A549 (cell line): ENCODE data around the gene TEX101. TPM values are rescaled to one million over a fixed set of nuclear protein-coding genes. Genes with fewer than 3 reads are reported as not detected.
A peak's percentile ranks its signal among the peaks of the same experiment; 100 is the strongest.

Experiments
- ATAC-seq, 2 experiments: fragments of 200-7000 bp in 1 of 2; fragments of >200 bp in 1 of 2; cut with Nextera tagmentation in 1 of 2; cut with Tn5 transposase in 1 of 2; 3 replicates each; pipeline versions ENCODE4 v1.8.0 to v1.9.1; 2018 to 2020; ENCODE audit warnings: mild to moderate bottlenecking in 1 of 2, moderate library complexity in 1 of 2
- CTCF ChIA-PET: fragments of 300-600 bp; sonication (Branson Sonifier 250); formaldehyde crosslinking; extraction: SDS; loops from one replicate; lab custom pipeline; 2021; ENCODE audit warnings: antibody characterized with exemption, inconsistent platforms; lab: Yijun Ruan, JAX
- POLR2A ChIA-PET: fragments of 350-600 bp; formaldehyde crosslinking; extraction: SDS; loops from one replicate; lab custom pipeline; 2021; ENCODE audit warnings: antibody characterized with exemption, inconsistent platforms; lab: Yijun Ruan, JAX
- DNase-seq, 2 experiments: peaks; one replicate each; pipeline versions ENCODE4 v3.0.0 to v3.0.0-alpha.2; 2011 to 2016; ENCODE audit warnings: low read depth in 1 of 2, low spot score in 1 of 2
- FAIRE-seq: peaks from 2 replicates; lab custom pipeline; 2011; peaks lifted over from hg19 to GRCh38; lab: Jason Lieb, UNC
- H3K27ac ChIP-seq, 2 experiments: fragments of >200 bp; sonication (Bioruptor Twin); formaldehyde crosslinking; 3 replicates each; pipeline ENCODE4 v1.5.1; 2016 to 2017
- H3K4me1 ChIP-seq: fragments of >200 bp; sonication (Bioruptor Twin); formaldehyde crosslinking; 3 replicates; pipeline ENCODE4 v1.6.1; 2016
- H3K4me2 ChIP-seq: fragments of >200 bp; sonication (Bioruptor Twin); formaldehyde crosslinking; 3 replicates; pipeline ENCODE4 v1.6.1; 2016
- H3K4me3 ChIP-seq: fragments of >200 bp; sonication (Bioruptor Twin); formaldehyde crosslinking; 3 replicates; pipeline ENCODE4 v1.5.1; 2016
- H3K9me3 ChIP-seq: fragments of >200 bp; sonication (Bioruptor Twin); formaldehyde crosslinking; 3 replicates; pipeline ENCODE4 v1.6.1; 2016
- CHD4 ChIP-seq: fragments of 200-600 bp; sonication (generic); IDR thresholded peaks from 2 replicates; pipeline ENCODE4 v1.6.1; 2016; ENCODE audit warnings: antibody characterized with exemption, mild to moderate bottlenecking, borderline replicate concordance
- EP300 ChIP-seq, 2 experiments: fragments of >200 bp; sonication (Bioruptor Twin); formaldehyde crosslinking; IDR thresholded peaks; 2 replicates in 1 of 2; 3 replicates in 1 of 2; pipeline ENCODE4 v1.6.1; 2016 to 2017
- FOSB ChIP-seq: fragments of 250-450 bp; sonication (Bioruptor Pico); IDR thresholded peaks from 2 replicates; pipeline ENCODE4 v1.5.0; 2020; ENCODE audit warnings: mild to moderate bottlenecking, moderate library complexity
- HDAC2 ChIP-seq: fragments of 200-600 bp; sonication (generic); IDR thresholded peaks from 2 replicates; pipeline ENCODE4 v1.6.1; 2016
- HEYL ChIP-seq: fragments of 250-450 bp; sonication (Bioruptor Pico); IDR thresholded peaks from 2 replicates; pipeline ENCODE4 v1.8.0; 2021; ENCODE audit warnings: mild to moderate bottlenecking, moderate library complexity
- HOXA7 ChIP-seq: fragments of 250-450 bp; sonication (Bioruptor Pico); IDR thresholded peaks from 2 replicates; pipeline ENCODE4 v1.5.0; 2020; ENCODE audit warnings: mild to moderate bottlenecking, moderate library complexity
- KDM5A ChIP-seq: fragments of 200-600 bp; sonication (generic); IDR thresholded peaks from 2 replicates; pipeline ENCODE4 v1.6.1; 2016; ENCODE audit warnings: antibody characterized with exemption, mild to moderate bottlenecking
- MAFK ChIP-seq: fragments of 450-650 bp; IDR thresholded peaks from 2 replicates; pipeline ENCODE4 v1.6.1; 2014; ENCODE audit not compliant: partially characterized antibody
- MAZ ChIP-seq: fragments of 150-350 bp; IDR thresholded peaks from 2 replicates; pipeline ENCODE4 v1.6.1; 2014; ENCODE audit warnings: antibody characterized with exemption, low read depth, low read length, borderline replicate concordance
- NFE2L2 ChIP-seq: fragments of 150-350 bp; conservative IDR thresholded peaks from 2 replicates; pipeline ENCODE4 v1.6.1; 2014; ENCODE audit warnings: low read length
- NPAS2 ChIP-seq: fragments of 250-450 bp; sonication (Bioruptor Pico); IDR thresholded peaks from 2 replicates; pipeline ENCODE4 v1.8.0; 2022; ENCODE audit warnings: mild to moderate bottlenecking, moderate library complexity, borderline replicate concordance
- POLR2AphosphoS2 ChIP-seq: conservative IDR thresholded peaks from 2 replicates; pipeline ENCODE4 v1.6.1; 2012; ENCODE audit warnings: low read length, improper control_type of control experiment, inconsistent platforms
- RAD21 ChIP-seq, 2 experiments: fragments of >200 bp in 1 of 2; sonication (Bioruptor Twin) in 1 of 2; formaldehyde crosslinking in 1 of 2; IDR thresholded peaks in 1 of 2; conservative IDR thresholded peaks in 1 of 2; 2 replicates in 1 of 2; 3 replicates in 1 of 2; pipeline ENCODE4 v1.6.1; 2012 to 2018; ENCODE audit warnings: inconsistent platforms in 1 of 2
- RCOR1 ChIP-seq: fragments of 150-350 bp; IDR thresholded peaks from 2 replicates; pipeline ENCODE4 v1.6.1; 2014; ENCODE audit warnings: antibody characterized with exemption, low read length, low read depth
- RFX5 ChIP-seq: fragments of 450-650 bp; IDR thresholded peaks from 2 replicates; pipeline ENCODE4 v1.7.1; 2014; ENCODE audit warnings: antibody characterized with exemption, mild to moderate bottlenecking, moderate library complexity
- RNF2 ChIP-seq: fragments of 200-600 bp; sonication (generic); IDR thresholded peaks from 2 replicates; pipeline ENCODE4 v1.6.1; 2016; ENCODE audit warnings: low read depth, mild to moderate bottlenecking, antibody characterized with exemption, moderate library complexity, borderline replicate concordance
- SMC3 ChIP-seq: fragments of >200 bp; sonication (Bioruptor Twin); formaldehyde crosslinking; IDR thresholded peaks from 3 replicates; pipeline ENCODE4 v1.6.1; 2018; ENCODE audit warnings: inconsistent platforms
- TFCP2L1 ChIP-seq: fragments of 250-450 bp; sonication (Bioruptor Pico); IDR thresholded peaks from 2 replicates; pipeline ENCODE4 v1.5.0; 2021; ENCODE audit warnings: mild to moderate bottlenecking
- TP53 ChIP-seq: fragments of 250-450 bp; sonication (Bioruptor Pico); IDR thresholded peaks from 2 replicates; pipeline ENCODE4 v1.5.0; 2021; ENCODE audit warnings: mild to moderate bottlenecking, moderate library complexity
- ZFP36 ChIP-seq: fragments of 450-650 bp; IDR thresholded peaks from 2 replicates; pipeline ENCODE4 v1.6.1; 2014; ENCODE audit warnings: borderline replicate concordance; ENCODE audit not compliant: partially characterized antibody
- ZNF302 ChIP-seq: fragments of 250-450 bp; sonication (Bioruptor Pico); IDR thresholded peaks from 2 replicates; pipeline ENCODE4 v1.9.0; 2021; ENCODE audit warnings: inconsistent platforms, mild to moderate bottlenecking, moderate library complexity
- WGBS: methylation state at CpG from one replicate; pipeline ENCODE4 v1.1.6; 2017; ENCODE audit errors: missing lambda C conversion rate; 5-methylcytosine and 5-hydroxymethylcytosine counted together
- polyA plus RNA-seq, 4 experiments: library from polyadenylated mRNA; depleted of rRNA in 3 of 4; stranded (reverse); fragments of >200 nt; fragmentation: RNase III in 1 of 4; extraction: RNeasy Plus Mini Kit Qiagen cat#74134 plus additional on column Dnase treatment in 1 of 4; gene quantifications; 2 replicates in 3 of 4; 3 replicates in 1 of 4; pipeline ENCODE4 v1.2.3, GENCODE V29; 2011 to 2017
- TF ChIP-seq, protein P1 (sequence below): fragments of >200 bp; sonication (Bioruptor Twin); formaldehyde crosslinking; IDR thresholded peaks from 3 replicates; pipeline ENCODE4 v1.6.1; 2016
- TF ChIP-seq, protein P2 (sequence below): fragments of 200-600 bp; sonication (generic); IDR thresholded peaks from 2 replicates; pipeline ENCODE4 v1.6.1; 2016; ENCODE audit warnings: antibody characterized with exemption, mild to moderate bottlenecking, moderate library complexity
- TF ChIP-seq, protein P3 (sequence below): fragments of 250-450 bp; sonication (Bioruptor Pico); IDR thresholded peaks from 2 replicates; pipeline ENCODE4 v1.5.0; 2021; ENCODE audit warnings: mild to moderate bottlenecking, moderate library complexity, borderline replicate concordance
- TF ChIP-seq, protein P4 (sequence below): fragments of 250-450 bp; sonication (Bioruptor Pico); IDR thresholded peaks from 2 replicates; pipeline ENCODE4 v1.5.0; 2020; ENCODE audit warnings: low read depth, mild to moderate bottlenecking, moderate library complexity
- TF ChIP-seq, protein P5 (sequence below): IDR thresholded peaks from 2 replicates; pipeline ENCODE4 v1.6.1; 2012; ENCODE audit warnings: low read depth, borderline replicate concordance

TEX101 gene
- polyA plus RNA-seq, 2 of the 4 experiments (the other 2 are of a cell fraction) = not detected

DNA sequence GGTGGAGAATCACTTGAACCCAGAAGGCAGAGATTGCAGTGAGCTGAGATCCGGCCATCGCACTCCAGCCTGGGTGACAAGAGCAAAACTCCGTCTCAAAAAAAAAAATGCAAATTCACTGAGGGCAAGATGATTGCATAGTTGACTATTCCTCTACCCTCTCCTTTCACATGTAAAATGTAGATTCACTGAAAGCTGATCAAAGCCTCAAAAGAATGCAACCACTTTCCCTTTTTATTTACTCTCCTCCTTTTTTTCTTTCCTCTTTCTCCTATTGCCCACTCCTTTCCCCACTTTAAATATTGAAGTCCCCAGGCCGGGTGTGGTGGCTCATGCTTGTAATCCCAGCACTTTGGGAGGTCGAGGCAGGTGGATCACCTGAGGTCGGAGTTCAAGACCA, 6.3 kb downstream of the TEX101 start:
- no peak for DNase-seq
- no peak for FAIRE-seq
- WGBS = 55% methylated on average over 6 of the region's 6 CpGs
- no peaks in the 10 kb centered on the region for H3K9me3 ChIP-seq
- no peak for ATAC-seq
- no peak overlapping the region for H3K4me2 ChIP-seq
- no peak overlapping the region for H3K27ac ChIP-seq
- H3K4me3 ChIP-seq = no peak overlapping the region
- TF ChIP-seq NPAS2 (no peak), RNF2 (no peak), CHD4 (no peak), TP53 (CRISPR knock-in tag) (no peak), SMC3 (no peak), HEYL (CRISPR knock-in tag) (no peak), RCOR1 (no peak), ZFP36 (no peak), EP300 (IDR thresholded peaks at IDR 0.05) (no peak)
- TF ChIP-seq, protein P1, sequence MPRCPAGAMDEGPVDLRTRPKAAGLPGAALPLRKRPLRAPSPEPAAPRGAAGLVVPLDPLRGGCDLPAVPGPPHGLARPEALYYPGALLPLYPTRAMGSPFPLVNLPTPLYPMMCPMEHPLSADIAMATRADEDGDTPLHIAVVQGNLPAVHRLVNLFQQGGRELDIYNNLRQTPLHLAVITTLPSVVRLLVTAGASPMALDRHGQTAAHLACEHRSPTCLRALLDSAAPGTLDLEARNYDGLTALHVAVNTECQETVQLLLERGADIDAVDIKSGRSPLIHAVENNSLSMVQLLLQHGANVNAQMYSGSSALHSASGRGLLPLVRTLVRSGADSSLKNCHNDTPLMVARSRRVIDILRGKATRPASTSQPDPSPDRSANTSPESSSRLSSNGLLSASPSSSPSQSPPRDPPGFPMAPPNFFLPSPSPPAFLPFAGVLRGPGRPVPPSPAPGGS = no peak
- ChIA-PET CTCF (interaction anchor here (0.6 to 11.1 kb wide), 5 partner anchors 11 to 1105 kb away, joined by 3 to 71 read pairs (median 3); no protein-coding TSS in a partner anchor), POLR2A (no interaction called here)
- no peaks in the 10 kb centered on the region for H3K4me1 ChIP-seq

DNA sequence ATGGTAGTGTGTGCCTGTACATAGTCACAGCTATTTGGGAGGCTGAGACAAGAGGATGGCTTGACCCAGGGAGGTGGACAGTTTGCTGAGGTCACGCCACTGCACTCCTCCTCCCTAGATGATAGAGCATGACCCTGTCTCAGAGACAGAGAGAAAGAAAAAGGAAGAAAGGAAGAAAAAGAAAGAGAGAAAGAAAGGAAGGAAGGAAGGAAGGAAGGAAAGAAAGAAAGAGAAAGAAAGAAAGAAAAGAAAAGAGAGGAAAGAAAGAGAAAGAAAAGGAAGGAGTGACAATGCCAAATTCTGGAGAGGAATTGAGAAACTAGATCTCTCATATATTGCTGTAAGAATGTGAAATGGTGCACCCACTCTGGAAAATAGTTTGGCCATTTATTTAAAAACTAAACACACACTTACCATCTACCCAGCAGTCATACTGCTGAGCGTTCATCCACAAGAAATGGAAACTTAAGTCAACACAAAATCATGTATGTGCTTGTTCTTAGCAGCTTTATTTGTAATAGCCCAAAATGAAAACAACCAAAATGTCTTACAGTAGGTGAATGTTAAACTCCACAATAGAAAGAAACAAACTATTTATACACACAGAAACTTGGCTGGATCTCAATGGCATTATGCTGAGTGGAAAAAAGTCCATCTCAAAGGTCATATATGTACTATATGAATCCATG, 7.5 kb downstream of the TEX101 start:
- ChIA-PET CTCF (interaction anchor here (1.5 to 11.1 kb wide), 4 partner anchors 18 to 316 kb away, joined by 3 to 71 read pairs (median 5); no protein-coding TSS in a partner anchor), POLR2A (no interaction called here)
- Histone ChIP-seq H3K4me3 (no peak overlapping the region), H3K27ac (no peak overlapping the region), H3K9me3 (no peaks in the 10 kb centered on the region), H3K4me2 (no peak overlapping the region), H3K4me1 (no peaks in the 10 kb centered on the region)
- ATAC-seq (no peak), FAIRE-seq (peak; percentile 68), DNase-seq (no peak)
- WGBS = 58% methylated on average over 2 of the region's 2 CpGs
- TF ChIP-seq ZFP36 = no peak
- TF ChIP-seq RFX5 = no peak
- TF ChIP-seq HOXA7 (CRISPR knock-in tag) = no peak
- TF ChIP-seq MAFK = no peak
- TF ChIP-seq NFE2L2 = no peak
- TF ChIP-seq, protein P2, sequence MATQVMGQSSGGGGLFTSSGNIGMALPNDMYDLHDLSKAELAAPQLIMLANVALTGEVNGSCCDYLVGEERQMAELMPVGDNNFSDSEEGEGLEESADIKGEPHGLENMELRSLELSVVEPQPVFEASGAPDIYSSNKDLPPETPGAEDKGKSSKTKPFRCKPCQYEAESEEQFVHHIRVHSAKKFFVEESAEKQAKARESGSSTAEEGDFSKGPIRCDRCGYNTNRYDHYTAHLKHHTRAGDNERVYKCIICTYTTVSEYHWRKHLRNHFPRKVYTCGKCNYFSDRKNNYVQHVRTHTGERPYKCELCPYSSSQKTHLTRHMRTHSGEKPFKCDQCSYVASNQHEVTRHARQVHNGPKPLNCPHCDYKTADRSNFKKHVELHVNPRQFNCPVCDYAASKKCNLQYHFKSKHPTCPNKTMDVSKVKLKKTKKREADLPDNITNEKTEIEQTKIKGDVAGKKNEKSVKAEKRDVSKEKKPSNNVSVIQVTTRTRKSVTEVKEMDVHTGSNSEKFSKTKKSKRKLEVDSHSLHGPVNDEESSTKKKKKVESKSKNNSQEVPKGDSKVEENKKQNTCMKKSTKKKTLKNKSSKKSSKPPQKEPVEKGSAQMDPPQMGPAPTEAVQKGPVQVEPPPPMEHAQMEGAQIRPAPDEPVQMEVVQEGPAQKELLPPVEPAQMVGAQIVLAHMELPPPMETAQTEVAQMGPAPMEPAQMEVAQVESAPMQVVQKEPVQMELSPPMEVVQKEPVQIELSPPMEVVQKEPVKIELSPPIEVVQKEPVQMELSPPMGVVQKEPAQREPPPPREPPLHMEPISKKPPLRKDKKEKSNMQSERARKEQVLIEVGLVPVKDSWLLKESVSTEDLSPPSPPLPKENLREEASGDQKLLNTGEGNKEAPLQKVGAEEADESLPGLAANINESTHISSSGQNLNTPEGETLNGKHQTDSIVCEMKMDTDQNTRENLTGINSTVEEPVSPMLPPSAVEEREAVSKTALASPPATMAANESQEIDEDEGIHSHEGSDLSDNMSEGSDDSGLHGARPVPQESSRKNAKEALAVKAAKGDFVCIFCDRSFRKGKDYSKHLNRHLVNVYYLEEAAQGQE = no peak
- TF ChIP-seq ZNF302 (CRISPR knock-in tag) = no peak
- TF ChIP-seq, protein P3, sequence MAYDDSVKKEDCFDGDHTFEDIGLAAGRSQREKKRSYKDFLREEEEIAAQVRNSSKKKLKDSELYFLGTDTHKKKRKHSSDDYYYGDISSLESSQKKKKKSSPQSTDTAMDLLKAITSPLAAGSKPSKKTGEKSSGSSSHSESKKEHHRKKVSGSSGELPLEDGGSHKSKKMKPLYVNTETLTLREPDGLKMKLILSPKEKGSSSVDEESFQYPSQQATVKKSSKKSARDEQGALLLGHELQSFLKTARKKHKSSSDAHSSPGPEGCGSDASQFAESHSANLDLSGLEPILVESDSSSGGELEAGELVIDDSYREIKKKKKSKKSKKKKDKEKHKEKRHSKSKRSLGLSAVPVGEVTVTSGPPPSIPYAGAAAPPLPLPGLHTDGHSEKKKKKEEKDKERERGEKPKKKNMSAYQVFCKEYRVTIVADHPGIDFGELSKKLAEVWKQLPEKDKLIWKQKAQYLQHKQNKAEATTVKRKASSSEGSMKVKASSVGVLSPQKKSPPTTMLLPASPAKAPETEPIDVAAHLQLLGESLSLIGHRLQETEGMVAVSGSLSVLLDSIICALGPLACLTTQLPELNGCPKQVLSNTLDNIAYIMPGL (CRISPR knock-in tag) = no peak
- no peak for TF ChIP-seq HDAC2
- no peak for TF ChIP-seq HEYL (CRISPR knock-in tag)
- TF ChIP-seq RAD21 (conservative IDR thresholded peaks at IDR 0.05 in 1 of 2, IDR thresholded peaks at IDR 0.05 in 1 of 2) = no peak
- no peak for TF ChIP-seq MAZ
- TF ChIP-seq TFCP2L1 = no peak
- no peak for TF ChIP-seq POLR2AphosphoS2
- no peak for TF ChIP-seq FOSB (CRISPR knock-in tag)
- TF ChIP-seq, protein P4, sequence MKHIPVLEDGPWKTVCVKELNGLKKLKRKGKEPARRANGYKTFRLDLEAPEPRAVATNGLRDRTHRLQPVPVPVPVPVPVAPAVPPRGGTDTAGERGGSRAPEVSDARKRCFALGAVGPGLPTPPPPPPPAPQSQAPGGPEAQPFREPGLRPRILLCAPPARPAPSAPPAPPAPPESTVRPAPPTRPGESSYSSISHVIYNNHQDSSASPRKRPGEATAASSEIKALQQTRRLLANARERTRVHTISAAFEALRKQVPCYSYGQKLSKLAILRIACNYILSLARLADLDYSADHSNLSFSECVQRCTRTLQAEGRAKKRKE (CRISPR knock-in tag) = no peak
- no peak for TF ChIP-seq KDM5A
- TF ChIP-seq, protein P1 = no peak
- TF ChIP-seq, protein P5, sequence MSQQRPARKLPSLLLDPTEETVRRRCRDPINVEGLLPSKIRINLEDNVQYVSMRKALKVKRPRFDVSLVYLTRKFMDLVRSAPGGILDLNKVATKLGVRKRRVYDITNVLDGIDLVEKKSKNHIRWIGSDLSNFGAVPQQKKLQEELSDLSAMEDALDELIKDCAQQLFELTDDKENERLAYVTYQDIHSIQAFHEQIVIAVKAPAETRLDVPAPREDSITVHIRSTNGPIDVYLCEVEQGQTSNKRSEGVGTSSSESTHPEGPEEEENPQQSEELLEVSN = no peak
